Measurements from ENCODE around the gene GCSAM.
"Not testable (repeated sequence)": the region's sequence is repeated elsewhere in the genome, so short reads cannot be mapped to it uniquely, and the experiment has no call there.

The GCSAM gene

DNA sequence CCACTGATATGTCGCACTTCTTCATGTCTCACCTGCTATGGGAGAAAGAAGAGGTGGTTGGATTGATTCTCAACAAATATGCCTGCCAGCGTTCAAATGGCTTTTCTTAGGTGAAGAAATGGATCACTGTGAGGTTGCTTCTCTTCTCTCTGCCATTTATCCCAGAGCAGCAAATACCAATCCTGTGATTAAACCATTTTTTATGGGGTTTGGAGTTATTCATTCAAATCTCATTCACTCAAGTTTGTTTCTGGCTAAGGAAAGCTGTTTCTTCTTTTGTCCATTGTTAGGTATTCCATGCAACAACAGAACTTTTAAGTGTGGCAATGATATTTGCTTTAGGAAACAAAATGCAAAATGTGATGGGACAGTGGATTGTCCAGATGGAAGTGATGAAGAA lies 59.0 kb downstream of the GCSAM start:
- DNase-seq (ENCODE audit: low read depth, low spot score): no peak

GRCh38 chr3:112072387-112073060 lies 60.5 kb downstream of the GCSAM start:
- DNase-seq (ENCODE audit: low read depth, low spot score): not testable (repeated sequence)

All from brain pericyte (primary cell).